Immature natural killer cell (primary cell): ENCODE measurements around the gene PSMD12. TPM values are rescaled to one million over a fixed set of nuclear protein-coding genes. Genes with fewer than 3 reads are reported as not detected.
"Not testable (repeated sequence)": the region's sequence is repeated elsewhere in the genome, so short reads cannot be mapped to it uniquely, and the experiment has no call there.

ENCODE experiments used
- DNase-seq, 3 donors: peaks; one replicate each; pipeline ENCODE4 v3.0.0; 2022; ENCODE audit warnings: mixed read lengths in 1 of 3
- H3K27ac Mint-ChIP-seq, 6 donors: one replicate each; pipeline ENCODE4 v1.8.0; 2020; ENCODE audit warnings: mixed read lengths in 6 of 6, mild to moderate bottlenecking in 5 of 6, inconsistent platforms in 4 of 6, moderate library complexity in 3 of 6
- H3K27me3 Mint-ChIP-seq, 3 donors: one replicate each; pipeline ENCODE4 v1.8.0; 2020 to 2021; ENCODE audit warnings: low read depth in 3 of 3, mild to moderate bottlenecking in 3 of 3, mixed read lengths in 3 of 3, moderate library complexity in 3 of 3, inconsistent platforms in 1 of 3
- H3K36me3 Mint-ChIP-seq, 3 donors: one replicate each; pipeline ENCODE4 v1.8.0; 2020; ENCODE audit warnings: mixed read lengths in 3 of 3, inconsistent platforms in 2 of 3, mild to moderate bottlenecking in 2 of 3
- H3K4me1 Mint-ChIP-seq, 2 donors: one replicate each; pipeline ENCODE4 v1.8.0; 2020; ENCODE audit warnings: inconsistent platforms in 2 of 2, mild to moderate bottlenecking in 2 of 2, mixed read lengths in 2 of 2, moderate library complexity in 1 of 2
- H3K4me3 Mint-ChIP-seq, 5 donors: one replicate each; pipeline ENCODE4 v1.8.0; 2020; ENCODE audit warnings: mild to moderate bottlenecking in 5 of 5, mixed read lengths in 5 of 5, inconsistent platforms in 3 of 5, moderate library complexity in 3 of 5
- H3K9me3 Mint-ChIP-seq, 6 donors: one replicate each; pipeline ENCODE4 v1.8.0; 2020; ENCODE audit warnings: mild to moderate bottlenecking in 6 of 6, mixed read lengths in 6 of 6, inconsistent platforms in 4 of 6, moderate library complexity in 3 of 6
- polyA plus RNA-seq, 3 donors: library from polyadenylated mRNA; unstranded; fragments of 300-500 nt; fragmentation: Illumina TruSeq; gene quantifications; one replicate each; pipeline ENCODE4 v1.2.3, GENCODE V29; 2021

PSMD12 gene
- 10 to 100 TPM; 24.1 to 43.9 (median 37.3) TPM for polyA plus RNA-seq

DNA sequence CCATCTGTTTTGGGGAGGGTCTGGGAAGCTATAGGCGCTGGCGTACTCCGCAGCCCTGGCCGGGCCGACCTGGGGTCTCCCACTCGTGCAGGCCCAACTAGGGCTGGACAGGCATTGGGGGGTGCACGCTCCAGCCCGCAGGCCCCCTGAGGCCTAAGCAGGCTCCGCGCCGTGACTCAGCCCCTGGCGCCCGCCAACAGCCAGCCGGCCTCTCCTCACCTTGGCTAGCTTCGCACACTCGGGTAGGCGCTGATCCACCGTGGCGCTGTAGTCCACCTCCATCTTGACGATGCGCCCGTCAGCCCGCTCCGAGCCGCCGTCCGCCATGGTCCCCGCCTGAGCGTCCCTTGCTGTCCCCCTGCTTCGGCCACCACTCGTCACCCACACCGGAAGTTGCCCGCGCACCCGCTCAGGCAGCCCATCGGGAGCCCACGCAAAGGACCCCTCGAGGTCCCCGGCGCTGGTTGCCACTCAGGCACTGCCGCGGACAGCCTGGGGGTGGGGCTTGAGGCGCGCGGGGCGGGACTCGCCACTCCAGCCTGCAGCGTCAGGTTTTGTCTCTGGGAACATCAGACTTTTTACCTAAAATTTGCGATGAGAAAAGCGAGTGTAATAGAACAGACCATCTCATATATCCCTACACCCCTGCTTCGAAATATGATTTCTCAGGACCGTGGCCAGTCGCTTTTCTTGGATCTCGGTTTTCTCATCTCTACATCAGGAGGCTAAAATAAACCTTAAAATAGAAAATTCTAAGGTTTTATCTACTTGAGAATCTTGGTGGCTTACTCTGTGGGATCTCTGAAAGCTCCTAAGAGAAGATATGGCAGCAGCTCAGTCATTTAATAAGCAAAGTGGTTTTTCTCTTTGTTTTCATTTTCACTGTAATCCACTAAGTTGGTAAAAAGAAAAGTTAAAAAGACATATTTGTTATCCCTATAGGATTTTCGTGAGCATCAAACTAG, at the start of gene PSMD12:
Gene PSMD12, minus strand, starts transcription at position 385 of the 965 bp plus-strand sequence. Its CDS starts 58 bp downstream, at position 327.
- H3K27me3 Mint-ChIP-seq: peaks cover 0 to 8% (median 4%) of the 10 kb centered on the region in 3 donors
- H3K27ac Mint-ChIP-seq: peak within 1 kb of the TSS; percentile 80 to 98 (median 96)
- DNase-seq: peak; percentile 92 to 93 (median 92)
- peaks cover 0 to 4% (median 3%) of the 10 kb centered on the region in 3 donors for H3K36me3 Mint-ChIP-seq
- no peaks in the 10 kb centered on the region for H3K9me3 Mint-ChIP-seq
- H3K4me1 Mint-ChIP-seq: peaks cover 40 to 54% of the 10 kb centered on the region in 2 donors
- H3K4me3 Mint-ChIP-seq: peak within 1 kb of the TSS; percentile 90 to 96 (median 94)

DNA sequence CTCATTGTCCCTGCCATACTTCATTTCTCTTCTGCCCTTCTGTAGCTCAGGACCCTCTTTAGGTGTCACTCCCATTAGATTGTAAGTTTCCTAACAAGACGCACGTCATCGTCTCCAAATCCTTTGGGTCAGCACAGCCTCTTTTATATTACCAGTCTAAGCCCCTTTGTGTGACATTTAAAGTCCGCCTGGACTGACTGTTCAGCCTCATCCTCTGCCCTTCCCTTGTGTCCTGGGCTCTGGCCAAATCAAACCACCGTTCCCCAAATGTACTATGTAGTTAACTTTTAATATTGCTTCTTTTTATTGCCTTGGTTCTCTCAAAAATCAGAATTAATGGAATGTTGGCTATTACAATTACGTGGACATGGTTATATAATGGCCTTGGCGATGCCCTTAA, 48.9 kb upstream of the PSMD12 start:
- H3K9me3 Mint-ChIP-seq: no peaks in the 10 kb centered on the region
- peaks cover 78 to 79% of the 10 kb centered on the region in 2 donors for H3K4me1 Mint-ChIP-seq
- H3K27me3 Mint-ChIP-seq: peaks cover 0 to 2% (median 0%) of the 10 kb centered on the region in 3 donors
- H3K36me3 Mint-ChIP-seq: peaks cover 0 to 4% (median 3%) of the 10 kb centered on the region in 3 donors
- H3K4me3 Mint-ChIP-seq: peak overlapping the region in 1 of 5 donors; percentile 0
- no peak for DNase-seq
- peak overlapping the region; percentile 35 to 77 (median 52) for H3K27ac Mint-ChIP-seq

DNA sequence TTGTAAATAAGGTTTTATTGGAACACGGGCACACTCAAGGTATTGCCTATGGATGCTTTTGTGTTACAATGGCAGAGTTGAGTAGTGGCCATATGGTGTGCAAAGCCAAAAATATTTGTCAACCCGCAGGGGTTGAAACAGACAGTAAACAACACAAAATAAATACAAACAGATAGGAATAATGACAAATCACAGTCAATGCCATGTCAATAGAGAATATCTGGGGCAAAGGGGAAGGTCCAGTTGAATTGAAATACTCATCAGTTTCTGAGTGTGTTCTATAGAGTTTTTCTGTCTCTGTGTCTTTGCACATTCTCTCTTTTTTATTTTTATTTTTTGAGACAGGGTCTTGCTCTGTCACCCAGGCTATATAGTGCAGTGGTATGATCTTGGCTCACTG, 48.2 kb upstream of the PSMD12 start:
- peak overlapping the region in 4 of 6 donors; percentile 35 to 74 (median 53) for H3K27ac Mint-ChIP-seq
- H3K27me3 Mint-ChIP-seq: no peaks in the 10 kb centered on the region
- no peak overlapping the region for H3K4me3 Mint-ChIP-seq
- DNase-seq: no peak
- peaks cover 0 to 4% (median 3%) of the 10 kb centered on the region in 3 donors for H3K36me3 Mint-ChIP-seq
- no peaks in the 10 kb centered on the region for H3K9me3 Mint-ChIP-seq
- peaks cover 78 to 79% of the 10 kb centered on the region in 2 donors for H3K4me1 Mint-ChIP-seq

DNA sequence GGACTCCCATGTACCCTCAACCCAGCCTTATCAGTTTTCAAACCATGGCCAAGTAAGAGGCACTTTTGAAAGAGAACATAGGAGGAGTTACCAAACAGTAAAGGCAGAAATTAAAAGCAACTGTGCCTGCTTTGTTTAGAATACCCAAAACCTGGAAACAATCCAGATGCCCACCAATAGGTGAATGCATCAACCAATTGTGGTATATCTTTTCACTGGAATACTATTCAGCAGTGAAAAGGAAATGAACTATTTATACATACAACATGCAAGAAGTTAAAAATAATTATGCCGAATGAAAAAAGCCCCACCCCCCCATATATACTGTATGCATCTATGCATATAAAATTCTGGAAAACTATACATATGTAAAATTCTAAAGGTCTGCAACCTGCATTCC, 47.8 kb upstream of the PSMD12 start:
- no peaks in the 10 kb centered on the region for H3K9me3 Mint-ChIP-seq
- no peak for DNase-seq
- peaks cover 0 to 4% (median 3%) of the 10 kb centered on the region in 3 donors for H3K36me3 Mint-ChIP-seq
- peaks cover 78% of the 10 kb centered on the region in 2 donors for H3K4me1 Mint-ChIP-seq
- H3K4me3 Mint-ChIP-seq: no peak overlapping the region
- no peaks in the 10 kb centered on the region for H3K27me3 Mint-ChIP-seq
- H3K27ac Mint-ChIP-seq: peak overlapping the region in 3 of 6 donors; percentile 65 to 82 (median 77)

DNA sequence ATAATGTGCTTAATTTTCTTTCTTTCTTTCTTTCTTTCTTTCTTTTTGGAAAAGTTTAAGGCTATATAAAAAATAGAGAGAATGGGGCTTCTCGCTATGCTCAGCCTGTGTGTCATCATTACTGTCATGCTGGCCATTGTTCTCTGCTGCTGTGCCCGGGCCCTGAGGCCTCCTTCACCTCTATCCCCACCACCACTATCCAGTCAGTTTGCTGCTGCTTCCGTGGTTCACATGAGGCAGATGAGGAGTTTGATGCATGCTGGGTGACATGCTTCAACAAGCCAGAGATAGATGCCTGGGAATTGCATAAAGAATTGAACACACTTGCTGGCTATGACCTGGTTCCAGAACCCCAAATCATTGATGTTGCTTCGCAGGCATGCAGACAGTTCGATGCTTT, 47.0 kb upstream of the PSMD12 start:
- Mint-ChIP-seq H3K4me3 (no peak overlapping the region), H3K36me3 (peaks cover 0 to 4% (median 3%) of the 10 kb centered on the region in 3 donors), H3K9me3 (no peaks in the 10 kb centered on the region), H3K27me3 (peaks cover 2 to 3% (median 2%) of the 10 kb centered on the region in 3 donors), H3K4me1 (peaks cover 78% of the 10 kb centered on the region in 2 donors), H3K27ac (peak overlapping the region; percentile 54 to 93 (median 80))
- no peak for DNase-seq

DNA sequence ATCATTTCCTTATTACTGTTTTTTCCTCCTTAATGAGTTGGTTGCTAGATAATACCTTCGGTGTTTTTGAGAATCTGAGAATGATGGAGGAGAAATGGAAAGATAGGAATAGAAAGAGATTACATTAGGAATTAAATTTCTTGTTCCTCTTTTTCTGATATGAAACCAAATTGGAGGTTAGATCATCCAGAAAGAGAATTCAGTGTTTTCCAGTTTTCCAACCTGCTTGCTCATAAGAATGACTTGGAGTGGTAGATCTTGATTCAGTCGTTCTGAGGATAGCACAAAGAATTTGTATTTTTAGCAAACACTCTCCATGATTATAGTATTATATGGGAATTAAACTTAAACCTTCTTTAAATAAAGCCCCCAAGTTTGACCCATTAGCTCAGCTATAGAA, 46.6 kb upstream of the PSMD12 start:
- Mint-ChIP-seq H3K9me3 (no peaks in the 10 kb centered on the region), H3K27me3 (peaks cover 2 to 3% (median 2%) of the 10 kb centered on the region in 3 donors), H3K4me1 (peaks cover 78% of the 10 kb centered on the region in 2 donors), H3K4me3 (no peak overlapping the region), H3K27ac (peak overlapping the region; percentile 54 to 93 (median 80)), H3K36me3 (peaks cover 0 to 4% (median 3%) of the 10 kb centered on the region in 3 donors)
- DNase-seq: no peak

DNA sequence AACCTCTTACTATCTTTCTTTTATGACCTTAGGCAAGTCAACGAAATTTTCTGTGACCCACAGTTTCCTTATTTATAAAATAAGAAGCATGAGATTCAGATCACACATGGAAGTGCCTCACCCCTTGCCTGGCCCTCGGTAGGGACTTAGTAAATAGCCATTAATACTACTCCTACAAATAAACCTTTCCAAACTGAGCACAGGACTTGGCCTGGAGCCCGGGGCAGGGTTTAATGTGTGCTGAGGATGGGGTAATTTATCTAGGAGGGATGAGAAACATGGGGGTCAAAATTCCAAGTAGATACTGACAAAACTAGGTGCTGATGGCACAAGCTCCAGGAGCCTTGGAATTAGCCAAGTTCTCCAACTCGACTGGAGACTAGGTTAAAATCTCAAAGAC, 45.7 kb upstream of the PSMD12 start:
- no peak for DNase-seq
- Mint-ChIP-seq H3K36me3 (peaks cover 0 to 4% (median 3%) of the 10 kb centered on the region in 3 donors), H3K4me1 (peaks cover 80 to 86% of the 10 kb centered on the region in 2 donors), H3K27me3 (peaks cover 2 to 9% (median 7%) of the 10 kb centered on the region in 3 donors), H3K9me3 (no peaks in the 10 kb centered on the region), H3K4me3 (no peak overlapping the region), H3K27ac (peak overlapping the region; percentile 79 to 93 (median 85))

DNA sequence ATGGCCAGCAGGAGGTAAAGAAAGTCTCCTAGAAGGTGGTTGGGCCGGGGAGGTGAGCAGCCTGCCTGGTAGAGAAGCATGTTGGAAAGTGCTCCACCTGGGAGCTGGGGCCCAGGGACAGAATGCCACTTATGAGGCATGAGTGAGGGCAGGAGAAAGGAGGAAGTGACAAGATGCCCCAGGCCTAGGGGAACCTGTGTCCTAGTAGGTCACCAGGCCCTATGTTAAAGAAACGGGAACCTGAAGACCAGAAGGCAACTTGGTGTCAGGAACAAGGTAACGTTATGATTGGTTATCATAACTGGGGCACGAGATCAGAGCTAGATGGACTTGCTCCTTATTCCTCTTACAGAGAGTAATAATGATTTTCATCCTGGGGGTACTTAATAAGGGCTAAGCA, 45.0 kb upstream of the PSMD12 start:
- Mint-ChIP-seq H3K27ac (peak overlapping the region; percentile 79 to 93 (median 85)), H3K9me3 (no peaks in the 10 kb centered on the region), H3K27me3 (peaks cover 2 to 11% (median 7%) of the 10 kb centered on the region in 3 donors), H3K36me3 (peaks cover 0 to 4% (median 3%) of the 10 kb centered on the region in 3 donors), H3K4me3 (no peak overlapping the region), H3K4me1 (peaks cover 80 to 92% of the 10 kb centered on the region in 2 donors)
- DNase-seq: no peak

DNA sequence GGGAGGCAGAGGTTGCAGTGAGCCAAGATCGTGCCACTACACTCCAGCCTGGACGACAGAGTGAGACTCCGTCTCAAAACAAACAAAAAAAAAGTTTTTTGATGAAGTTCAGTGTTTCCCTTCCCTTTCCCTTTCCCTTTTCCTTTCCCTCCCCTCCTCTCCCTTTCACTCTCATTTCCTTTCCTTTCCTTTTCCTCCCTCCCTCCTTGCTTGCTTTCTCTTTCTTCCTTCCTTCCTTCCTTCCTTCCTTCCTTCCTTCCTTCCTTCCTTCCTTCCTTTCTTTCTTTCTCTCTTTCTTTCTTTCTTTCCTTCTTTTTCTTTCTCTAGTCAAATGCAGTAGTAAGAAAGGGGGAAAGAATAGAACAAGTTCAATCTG, 42.1 kb upstream of the PSMD12 start:
- Mint-ChIP-seq H3K4me1 (peaks cover 82 to 91% of the 10 kb centered on the region in 2 donors), H3K27me3 (peaks cover 2 to 11% (median 7%) of the 10 kb centered on the region in 3 donors), H3K4me3 (peak overlapping the region; percentile 62 to 82 (median 76)), H3K27ac (peak overlapping the region; percentile 95 to 99 (median 98))
- not testable (repeated sequence) for H3K36me3 Mint-ChIP-seq, DNase-seq, H3K9me3 Mint-ChIP-seq

DNA sequence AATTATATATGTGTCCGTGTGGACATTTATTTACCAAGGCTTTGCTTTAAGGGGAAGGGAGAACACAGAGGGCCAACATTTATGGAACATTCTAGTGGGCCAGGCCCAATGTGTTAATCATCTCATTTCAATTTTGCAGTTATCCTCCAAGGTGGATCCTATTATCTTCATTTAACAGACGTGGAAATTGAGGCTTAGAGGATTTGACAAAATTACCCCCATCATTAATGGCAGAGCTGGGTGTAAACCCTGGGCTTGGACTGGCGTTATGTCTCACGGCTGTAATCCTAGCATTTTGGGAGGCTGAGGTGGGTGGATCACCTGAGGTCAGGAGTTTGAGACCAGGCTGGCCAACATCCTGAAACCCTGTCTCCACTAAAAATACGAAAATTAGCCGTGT, 37.1 kb upstream of the PSMD12 start:
- Mint-ChIP-seq H3K36me3 (peaks cover 9 to 12% (median 11%) of the 10 kb centered on the region in 3 donors), H3K27me3 (peaks cover under 1 to 15% (median 8%) of the 10 kb centered on the region in 3 donors), H3K4me1 (peaks cover 83 to 92% of the 10 kb centered on the region in 2 donors), H3K4me3 (peak overlapping the region in 4 of 5 donors; percentile 42 to 86 (median 78)), H3K27ac (peak overlapping the region; percentile 95 to 99 (median 98)), H3K9me3 (no peaks in the 10 kb centered on the region)
- DNase-seq: no peak

DNA sequence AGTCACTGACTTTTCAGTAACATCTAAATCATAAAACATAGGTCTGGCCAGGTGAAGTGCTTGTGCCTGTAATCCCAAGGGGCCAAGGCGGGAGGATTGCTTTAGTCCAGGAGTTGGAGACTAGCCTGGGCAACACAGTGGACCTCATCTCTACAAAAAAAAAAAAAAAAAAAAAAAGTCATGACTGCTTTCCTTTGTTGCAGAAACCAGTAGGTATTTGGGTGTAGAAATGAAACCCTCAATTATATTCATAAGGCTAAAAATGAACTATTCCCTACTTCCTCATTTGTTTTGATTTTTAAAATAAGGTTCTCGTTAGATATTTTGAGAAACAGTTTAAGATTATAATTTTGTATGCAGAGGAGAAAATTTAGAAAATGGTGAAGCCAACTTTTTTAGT, 36.7 kb upstream of the PSMD12 start:
- Mint-ChIP-seq H3K4me3 (peak overlapping the region; percentile 71 to 86 (median 76)), H3K9me3 (no peaks in the 10 kb centered on the region), H3K27me3 (peaks cover 0 to 15% (median 11%) of the 10 kb centered on the region in 3 donors), H3K27ac (peak overlapping the region; percentile 95 to 99 (median 98)), H3K36me3 (peaks cover 13 to 16% (median 15%) of the 10 kb centered on the region in 3 donors), H3K4me1 (peaks cover 83 to 92% of the 10 kb centered on the region in 2 donors)
- no peak for DNase-seq

DNA sequence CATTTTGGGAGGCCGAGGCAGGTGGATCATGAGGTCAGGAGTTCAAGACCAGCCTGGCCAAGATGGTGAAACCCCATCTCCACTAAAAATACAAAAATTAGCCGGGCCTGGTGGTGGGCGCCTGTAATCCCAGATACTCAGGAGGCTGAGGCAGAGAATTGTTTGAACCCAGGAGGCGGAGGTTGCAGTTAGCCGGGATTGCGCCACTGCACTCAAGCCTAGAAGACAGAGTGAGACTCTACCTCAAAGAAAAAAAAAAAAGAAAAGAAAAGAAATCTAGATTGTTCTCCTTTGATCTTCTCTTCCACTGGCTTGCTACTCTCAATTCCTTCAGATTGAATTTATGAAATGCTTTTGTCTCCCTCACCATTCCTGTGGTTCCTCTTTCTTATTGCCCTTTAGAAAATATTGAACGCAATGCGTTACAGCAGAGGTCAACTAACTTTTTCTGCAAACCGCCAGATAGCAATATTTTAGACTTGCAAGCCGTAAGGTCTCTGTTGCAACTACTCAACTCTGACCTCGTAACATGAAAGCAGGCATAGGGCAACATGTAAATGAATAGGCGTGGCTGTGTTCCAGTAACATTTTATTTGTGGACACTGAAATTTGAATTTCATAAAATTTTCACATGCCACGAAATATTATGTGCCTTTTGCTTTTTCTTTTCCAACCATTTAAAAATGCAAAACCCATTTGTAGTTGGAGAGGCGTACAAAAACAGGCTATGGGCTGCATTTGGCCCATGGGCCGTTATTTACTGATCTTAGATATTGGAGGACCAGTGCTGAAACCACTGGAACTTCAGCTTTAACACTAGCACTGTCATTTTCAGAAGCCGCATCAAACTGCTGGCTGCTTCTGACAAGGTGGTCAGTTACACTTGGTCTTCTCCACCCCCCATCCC, 35.5 kb upstream of the PSMD12 start:
- H3K9me3 Mint-ChIP-seq: no peaks in the 10 kb centered on the region
- no peak for DNase-seq
- peak overlapping the region; percentile 71 to 86 (median 76) for H3K4me3 Mint-ChIP-seq
- H3K4me1 Mint-ChIP-seq: peaks cover 77 to 89% of the 10 kb centered on the region in 2 donors
- H3K36me3 Mint-ChIP-seq: peaks cover 14 to 18% (median 16%) of the 10 kb centered on the region in 3 donors
- peak overlapping the region; percentile 95 to 99 (median 98) for H3K27ac Mint-ChIP-seq
- H3K27me3 Mint-ChIP-seq: peaks cover 0 to 8% (median 6%) of the 10 kb centered on the region in 3 donors

DNA sequence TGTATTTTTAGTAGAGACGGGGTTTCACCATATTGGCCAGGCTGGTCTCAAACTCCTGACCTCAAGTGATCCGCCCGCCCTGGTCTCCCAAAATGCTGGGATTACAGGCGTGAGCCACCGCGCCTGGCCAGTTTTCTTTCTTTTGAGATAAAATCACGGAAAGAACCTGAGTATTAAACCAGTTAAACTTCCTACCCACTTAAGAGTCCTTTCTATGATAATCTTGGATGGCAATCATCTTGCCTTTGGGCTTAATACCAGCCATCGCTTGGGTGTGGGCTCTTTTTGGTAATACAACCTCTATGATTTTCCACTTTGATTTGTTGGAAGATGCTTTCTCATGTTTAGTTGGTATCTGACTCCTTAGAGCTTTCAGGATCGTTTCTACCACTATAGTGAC, 34.7 kb upstream of the PSMD12 start:
- H3K27ac Mint-ChIP-seq: peak overlapping the region; percentile 95 to 99 (median 98)
- DNase-seq: no peak
- H3K4me1 Mint-ChIP-seq: peaks cover 75 to 82% of the 10 kb centered on the region in 2 donors
- peaks cover 14 to 18% (median 14%) of the 10 kb centered on the region in 3 donors for H3K36me3 Mint-ChIP-seq
- peaks cover 0 to 8% (median 6%) of the 10 kb centered on the region in 3 donors for H3K27me3 Mint-ChIP-seq
- H3K4me3 Mint-ChIP-seq: peak overlapping the region; percentile 14 to 86 (median 71)
- no peaks in the 10 kb centered on the region for H3K9me3 Mint-ChIP-seq
